HG03378 (cell line): ENCODE data around the gene COPG2.
"Not testable (repeated sequence)": the region's sequence is repeated elsewhere in the genome, so short reads cannot be mapped to it uniquely, and the experiment has no call there.

Experiments
- ATAC-seq: cut with Tn5 transposase; IDR thresholded peaks from one replicate; pipeline ENCODE4 v1.9.1; 2021; ENCODE audit warnings: mild to moderate bottlenecking, moderate library complexity; ENCODE audit not compliant: unreplicated experiment

COPG2 gene, protein sequence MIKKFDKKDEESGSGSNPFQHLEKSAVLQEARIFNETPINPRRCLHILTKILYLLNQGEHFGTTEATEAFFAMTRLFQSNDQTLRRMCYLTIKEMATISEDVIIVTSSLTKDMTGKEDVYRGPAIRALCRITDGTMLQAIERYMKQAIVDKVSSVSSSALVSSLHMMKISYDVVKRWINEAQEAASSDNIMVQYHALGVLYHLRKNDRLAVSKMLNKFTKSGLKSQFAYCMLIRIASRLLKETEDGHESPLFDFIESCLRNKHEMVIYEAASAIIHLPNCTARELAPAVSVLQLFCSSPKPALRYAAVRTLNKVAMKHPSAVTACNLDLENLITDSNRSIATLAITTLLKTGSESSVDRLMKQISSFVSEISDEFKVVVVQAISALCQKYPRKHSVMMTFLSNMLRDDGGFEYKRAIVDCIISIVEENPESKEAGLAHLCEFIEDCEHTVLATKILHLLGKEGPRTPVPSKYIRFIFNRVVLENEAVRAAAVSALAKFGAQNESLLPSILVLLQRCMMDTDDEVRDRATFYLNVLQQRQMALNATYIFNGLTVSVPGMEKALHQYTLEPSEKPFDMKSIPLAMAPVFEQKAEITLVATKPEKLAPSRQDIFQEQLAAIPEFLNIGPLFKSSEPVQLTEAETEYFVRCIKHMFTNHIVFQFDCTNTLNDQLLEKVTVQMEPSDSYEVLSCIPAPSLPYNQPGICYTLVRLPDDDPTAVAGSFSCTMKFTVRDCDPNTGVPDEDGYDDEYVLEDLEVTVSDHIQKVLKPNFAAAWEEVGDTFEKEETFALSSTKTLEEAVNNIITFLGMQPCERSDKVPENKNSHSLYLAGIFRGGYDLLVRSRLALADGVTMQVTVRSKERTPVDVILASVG

DNA sequence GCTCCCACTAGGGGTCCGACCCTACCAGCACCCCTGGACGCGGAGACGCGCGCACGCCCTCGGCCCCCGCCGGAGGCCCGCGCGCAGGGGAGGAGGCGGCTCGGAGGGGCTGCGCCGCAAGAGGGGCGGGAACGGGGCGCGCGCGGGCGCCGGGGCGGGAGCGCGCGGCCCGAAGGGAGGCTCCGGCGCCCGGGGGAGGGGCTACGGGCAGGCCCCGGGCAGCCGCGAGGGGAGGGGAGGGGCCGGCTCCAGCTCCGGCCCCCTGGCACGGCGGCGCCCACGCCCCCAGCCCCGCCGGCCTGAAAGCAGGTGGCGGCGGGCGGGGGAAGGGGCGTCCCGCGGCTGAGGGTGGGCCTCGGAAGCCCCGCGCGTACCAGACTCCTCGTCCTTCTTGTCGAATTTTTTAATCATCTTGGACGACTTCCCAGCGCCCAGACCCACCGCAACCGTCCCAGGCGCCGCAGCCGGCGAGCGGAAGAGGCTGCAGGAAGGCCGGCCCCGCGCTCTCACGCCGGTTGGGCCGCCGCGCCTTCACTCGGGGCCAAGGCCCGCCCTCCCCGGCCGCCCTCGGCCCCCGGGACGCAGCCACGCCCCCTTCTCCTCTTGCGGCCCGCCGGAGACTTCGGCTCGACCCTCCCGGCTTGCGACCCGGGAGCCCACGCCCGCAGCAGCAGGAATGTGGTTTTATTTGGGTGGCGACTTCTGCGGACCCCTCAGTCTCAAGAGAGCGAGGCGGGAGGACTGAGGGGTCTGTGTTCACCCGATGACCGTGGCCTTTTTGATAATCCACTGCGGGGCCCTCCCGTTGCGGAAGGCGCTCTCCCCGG, at the start of gene COPG2:
Gene COPG2, minus strand, starts transcription at position 491 of the 827 bp plus-strand sequence. Its CDS starts 80 bp downstream, at position 411.
- peak; percentile 86 for ATAC-seq

DNA sequence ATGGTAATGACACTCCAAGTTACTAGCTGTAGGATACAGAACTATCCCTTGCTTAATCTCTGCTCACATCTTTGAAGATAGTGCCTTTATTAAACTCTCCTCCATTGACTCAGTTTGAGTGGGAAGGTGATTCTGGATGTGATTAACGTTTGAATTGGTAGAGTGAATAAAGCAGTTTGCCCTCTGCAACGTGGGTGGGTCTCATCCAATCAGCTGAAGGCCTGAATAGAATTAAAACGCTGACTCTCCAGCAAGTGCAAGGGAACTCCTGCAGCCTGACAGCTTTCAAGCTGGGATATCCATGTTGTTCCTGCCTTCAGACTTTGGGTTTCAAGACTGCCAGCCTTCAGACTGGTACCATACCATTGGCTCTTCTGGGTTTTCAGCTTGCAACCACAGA, 43.9 kb upstream of the COPG2 start:
- no peak for ATAC-seq

DNA sequence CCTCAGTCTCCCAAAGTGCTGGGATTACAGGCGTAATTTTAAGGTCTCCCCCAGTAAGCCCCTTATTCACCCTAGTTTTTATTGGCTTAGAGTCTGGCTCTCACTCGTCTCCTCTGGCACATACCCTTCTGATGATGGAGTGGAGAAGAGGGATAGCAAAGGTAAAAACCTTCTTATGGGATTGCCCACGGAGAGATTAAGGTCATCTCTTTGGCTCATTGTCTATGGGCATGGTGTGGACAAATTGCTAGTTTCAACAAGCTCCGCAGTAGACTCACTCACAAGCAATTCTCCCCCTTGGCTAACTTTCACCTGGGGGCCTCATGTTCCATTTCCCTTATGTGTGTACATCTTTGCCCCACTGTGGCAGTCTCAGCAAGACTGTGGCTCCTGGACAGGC, 40.2 kb upstream of the COPG2 start:
- ATAC-seq, result no peak

DNA sequence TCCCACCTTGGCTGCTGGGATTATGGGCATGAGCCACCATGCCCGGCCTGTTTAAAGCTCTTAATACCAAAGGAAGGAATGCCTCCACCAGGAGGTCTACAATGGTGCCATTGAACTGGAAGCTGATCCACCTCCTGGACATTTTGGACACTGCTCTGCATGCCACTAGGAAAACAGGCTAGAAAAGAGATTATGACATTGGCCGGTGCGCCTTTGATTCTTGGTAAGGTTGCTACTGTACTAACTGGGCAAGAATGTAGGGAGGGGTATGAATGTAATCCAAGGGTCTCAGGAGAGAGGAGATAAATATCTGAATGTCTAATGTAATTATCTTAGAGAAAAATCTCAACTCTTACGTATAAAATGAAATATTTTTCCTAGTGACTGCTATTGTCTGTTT, 39.5 kb upstream of the COPG2 start:
- ATAC-seq, result no peak

DNA sequence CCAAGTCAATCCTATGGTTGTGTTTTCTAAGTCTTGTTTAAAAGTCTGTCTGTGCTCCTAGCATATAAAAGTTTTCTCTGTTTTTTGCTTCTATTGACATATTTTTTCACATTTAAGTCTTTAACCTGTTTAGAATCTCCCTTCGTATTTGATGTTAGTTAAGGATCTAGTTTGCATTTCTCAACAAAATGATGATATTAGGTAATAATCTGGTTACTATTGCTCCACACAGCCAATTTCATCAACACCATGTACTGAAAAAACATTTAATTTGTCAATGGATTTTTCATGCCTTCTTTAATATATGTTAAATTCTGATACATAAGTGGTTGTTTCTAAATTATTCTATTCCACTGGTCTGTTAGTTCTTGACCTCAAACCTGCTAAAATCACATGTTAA, 35.3 kb upstream of the COPG2 start:
- no peak for ATAC-seq

DNA sequence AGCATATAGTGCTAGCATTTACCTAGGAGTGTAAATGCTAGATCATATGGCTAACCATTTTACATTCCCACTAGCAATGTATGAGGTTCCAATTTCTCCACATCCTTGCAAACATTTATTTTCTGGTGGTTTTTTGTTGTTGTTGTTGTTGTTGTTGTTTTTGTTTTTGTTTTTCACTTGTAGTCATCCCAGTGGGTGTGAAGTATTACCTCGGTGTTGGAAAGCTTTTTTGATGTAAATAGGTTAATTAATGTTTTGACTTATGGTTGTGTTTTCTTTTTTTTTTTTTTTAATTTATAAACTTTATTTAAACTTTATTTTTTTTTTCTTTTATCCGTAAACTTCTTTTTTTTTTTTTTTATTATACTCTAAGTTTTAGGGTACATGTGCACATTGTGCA, 33.1 kb upstream of the COPG2 start:
- ATAC-seq, result no peak

DNA sequence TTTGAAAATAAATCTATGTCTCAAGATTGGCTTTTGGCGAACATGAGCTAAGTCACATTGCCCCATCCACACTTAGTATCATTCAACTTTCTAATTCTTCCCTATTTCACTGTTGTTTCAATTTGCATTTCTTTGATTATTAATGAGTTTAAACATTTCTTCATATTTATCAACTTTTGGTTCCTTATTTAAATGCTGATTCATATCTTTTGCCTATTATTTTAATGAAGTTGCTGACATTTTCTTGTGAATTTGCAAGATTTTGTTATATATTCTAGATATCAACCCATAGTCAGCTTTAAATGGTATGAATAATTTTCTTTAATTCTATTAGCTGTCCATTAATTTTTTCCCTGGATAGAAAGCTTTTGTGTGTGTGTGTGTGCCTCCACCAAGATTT, 32.2 kb upstream of the COPG2 start:
- no peak for ATAC-seq

DNA sequence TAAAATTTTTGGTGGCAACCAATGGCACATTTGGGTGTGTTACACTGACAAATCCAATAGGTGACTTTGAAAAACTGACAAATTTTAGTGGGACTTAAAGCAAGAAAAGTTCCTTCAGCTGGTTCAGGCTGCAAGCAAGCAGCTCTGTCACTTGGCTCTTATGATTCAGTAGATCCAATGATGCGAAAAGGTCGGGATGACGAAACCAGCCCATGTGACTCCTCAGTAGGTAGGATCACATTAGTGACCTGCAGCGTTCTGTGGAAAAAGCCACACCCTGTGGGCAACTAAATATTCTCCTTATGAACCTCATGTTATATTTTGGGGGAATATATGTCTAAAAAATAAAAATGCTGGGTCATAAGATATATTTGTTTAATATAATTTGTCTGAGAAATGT, 31.1 kb upstream of the COPG2 start:
- ATAC-seq, result no peak

DNA sequence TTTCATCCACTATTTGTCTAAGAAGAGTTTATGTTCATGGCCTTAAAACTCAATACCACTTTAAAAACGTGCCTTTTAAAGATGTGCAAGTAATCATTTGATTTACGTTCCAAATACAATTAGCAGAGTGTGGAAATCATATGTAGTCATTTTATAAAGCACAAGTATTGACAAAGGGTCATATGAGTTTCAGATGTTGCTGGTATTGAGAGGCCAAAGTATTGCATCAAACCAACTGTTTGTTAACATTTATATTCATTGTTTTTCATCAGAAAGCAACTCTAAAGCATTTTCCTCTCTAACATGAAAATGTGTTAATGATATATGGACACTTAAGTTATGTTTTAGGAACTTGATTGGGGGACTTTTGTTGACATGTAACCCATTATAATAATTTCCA, 29.3 kb upstream of the COPG2 start:
- no peak for ATAC-seq

DNA sequence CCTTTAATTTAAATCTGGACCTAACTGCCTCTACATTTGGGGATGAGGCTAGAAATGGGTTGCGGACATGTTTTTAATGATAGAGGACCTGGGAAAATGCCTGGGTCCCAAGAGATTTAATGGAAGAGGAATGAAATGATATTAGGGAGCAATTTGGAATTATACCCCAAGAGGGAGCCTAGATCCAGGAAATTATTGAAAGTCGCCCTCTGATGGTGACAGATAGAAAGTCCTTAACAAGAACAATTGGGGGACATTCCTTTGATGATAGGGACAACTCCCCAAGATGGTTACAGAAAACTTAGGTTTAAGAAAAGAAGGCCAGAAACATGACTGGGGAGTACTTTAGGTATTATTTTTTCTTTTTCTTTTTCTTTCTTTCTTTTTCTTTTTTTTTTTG, 27.3 kb upstream of the COPG2 start:
- ATAC-seq, result no peak

DNA sequence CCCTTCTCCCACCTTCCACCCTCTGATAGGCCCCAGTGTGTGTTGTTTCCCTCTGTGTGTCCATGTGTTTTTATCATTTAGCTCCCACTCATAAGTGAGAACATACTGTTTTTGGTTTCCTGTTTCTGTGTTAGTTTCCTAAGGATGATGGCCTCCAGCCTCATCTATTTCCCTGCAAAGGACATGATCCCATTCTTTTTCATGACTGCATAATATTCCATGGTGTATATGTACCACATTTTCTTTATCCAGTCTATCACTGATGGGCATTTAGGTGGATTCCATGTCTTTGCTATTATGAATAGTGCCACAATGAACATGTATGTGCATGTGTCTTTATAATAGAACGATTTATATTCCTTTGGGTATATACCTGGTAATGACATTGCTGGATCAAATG, 23.8 kb upstream of the COPG2 start:
- ATAC-seq, result not testable (repeated sequence)

DNA sequence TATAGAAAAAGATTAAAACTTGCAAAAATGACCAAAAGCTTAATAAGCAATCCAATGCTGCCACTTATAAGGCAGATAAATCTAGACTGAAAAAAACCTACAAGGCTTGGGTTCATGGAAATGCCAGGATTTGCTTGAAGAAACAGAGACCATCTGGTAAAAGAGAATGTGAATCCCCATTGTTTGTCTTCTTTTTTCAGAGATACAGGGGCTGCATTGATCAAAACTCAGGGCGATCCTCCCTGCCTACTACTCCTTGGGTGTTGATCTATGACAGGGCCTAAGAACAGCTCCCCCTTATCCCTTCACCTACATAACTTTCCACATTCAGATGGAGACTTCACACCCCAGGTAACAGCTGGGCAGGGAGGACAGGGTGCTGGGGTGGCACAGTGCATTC, 21.1 kb upstream of the COPG2 start:
- ATAC-seq, result no peak

DNA sequence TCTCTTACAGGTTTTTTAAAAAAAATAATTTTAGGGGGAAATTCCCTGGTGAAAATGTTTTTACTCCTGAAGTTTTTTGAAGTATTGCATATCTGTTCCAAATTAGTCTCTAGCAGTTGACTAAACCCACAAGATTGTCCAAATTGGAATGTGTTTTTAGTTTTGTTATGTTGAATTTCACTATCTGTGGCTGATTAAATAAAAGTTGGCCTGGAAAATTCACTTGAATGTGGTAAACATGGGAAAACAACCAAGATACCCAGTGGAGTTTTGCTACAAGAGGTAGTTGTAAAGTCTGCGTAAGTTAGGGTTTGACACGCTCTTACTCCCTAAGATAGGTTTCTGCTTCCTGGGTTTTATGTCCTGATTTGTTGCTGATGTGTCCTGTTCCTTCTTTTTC, 14.5 kb upstream of the COPG2 start:
- no peak for ATAC-seq

DNA sequence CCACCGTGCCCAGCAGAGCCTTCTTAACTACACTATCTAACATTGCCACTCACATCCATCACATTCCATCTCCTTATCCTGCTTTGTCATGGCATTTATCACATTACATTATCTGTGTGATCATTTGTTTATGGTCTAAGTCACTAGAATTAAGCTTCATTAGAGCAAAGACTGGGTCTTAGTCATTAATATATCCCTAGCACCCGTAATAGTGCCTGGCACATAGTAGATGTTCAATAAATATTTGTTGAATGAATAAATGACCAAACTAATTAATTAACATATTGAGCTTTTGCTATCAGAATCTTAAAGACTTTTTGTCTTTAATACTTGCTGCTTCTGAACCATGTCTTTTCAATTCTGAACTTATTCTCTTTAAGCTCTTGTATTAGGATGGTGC, 5.9 kb upstream of the COPG2 start:
- ATAC-seq, result no peak

DNA sequence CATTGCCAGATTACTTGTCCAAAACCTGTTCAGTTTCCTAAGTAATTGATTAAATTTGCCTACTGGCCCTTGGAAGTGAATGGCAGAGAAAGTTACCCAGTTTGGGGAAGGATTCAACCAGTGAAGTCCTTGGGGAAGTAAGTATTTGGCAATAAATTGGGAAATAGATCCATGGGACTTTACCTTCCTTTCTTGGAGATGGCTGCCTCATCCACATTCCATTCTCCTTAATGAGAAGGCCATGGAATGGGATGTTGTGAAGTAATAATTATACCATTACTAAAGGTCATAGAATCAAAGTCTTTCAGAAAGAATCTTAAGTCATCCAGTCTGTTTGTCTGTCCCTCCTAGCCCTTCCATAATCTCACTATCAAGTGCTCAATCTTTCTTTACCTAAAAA, 4.5 kb upstream of the COPG2 start:
- ATAC-seq, result no peak

DNA sequence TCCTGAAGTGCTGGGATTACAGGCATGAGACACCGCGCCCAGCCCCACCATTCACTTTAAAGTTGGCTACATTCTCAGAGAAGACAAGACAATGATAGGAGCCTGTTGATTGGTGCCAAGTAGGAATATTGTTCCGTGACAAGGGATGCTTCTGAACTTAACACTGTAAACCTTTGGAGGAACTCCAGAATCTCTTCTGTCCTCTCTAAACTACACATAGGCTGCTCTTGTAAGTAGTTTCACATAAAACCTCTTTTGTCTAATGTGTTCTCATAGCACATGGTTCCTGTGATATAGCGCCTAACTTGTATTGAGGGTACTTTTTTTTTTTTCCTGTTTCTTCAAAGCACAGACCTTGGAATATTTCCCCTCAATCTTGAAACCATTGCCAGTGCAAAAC, 3.6 kb upstream of the COPG2 start:
- no peak for ATAC-seq

DNA sequence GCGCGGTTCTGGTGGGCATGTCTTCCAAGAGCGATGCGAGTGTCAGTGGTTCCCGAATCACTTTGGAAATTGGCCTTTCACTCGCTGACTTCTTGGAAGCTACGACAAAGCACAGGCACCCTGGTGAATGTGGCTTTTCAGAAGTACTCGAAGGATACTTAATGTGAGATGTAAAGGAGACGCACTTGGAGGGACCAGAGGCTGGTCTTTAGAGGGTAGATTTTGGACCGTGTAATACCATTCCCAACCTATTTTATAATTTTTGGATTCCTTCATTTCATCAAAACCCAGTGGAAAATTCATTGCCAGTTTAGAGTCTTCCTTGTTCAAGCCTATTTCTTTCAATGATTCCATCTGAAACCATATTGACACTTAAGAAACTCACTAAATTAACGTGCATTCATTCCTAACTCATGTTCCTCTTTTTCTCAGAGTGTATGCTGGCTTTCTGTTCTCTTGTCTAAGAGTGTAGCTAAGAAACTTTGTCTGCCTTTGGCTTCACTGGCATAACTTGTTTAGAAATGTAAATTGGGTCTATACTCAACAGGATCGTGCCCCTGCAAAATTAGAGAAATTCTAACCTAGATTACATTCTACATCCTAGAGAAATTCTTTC, 645 bp upstream of the COPG2 start:
- peak; percentile 10 for ATAC-seq

DNA sequence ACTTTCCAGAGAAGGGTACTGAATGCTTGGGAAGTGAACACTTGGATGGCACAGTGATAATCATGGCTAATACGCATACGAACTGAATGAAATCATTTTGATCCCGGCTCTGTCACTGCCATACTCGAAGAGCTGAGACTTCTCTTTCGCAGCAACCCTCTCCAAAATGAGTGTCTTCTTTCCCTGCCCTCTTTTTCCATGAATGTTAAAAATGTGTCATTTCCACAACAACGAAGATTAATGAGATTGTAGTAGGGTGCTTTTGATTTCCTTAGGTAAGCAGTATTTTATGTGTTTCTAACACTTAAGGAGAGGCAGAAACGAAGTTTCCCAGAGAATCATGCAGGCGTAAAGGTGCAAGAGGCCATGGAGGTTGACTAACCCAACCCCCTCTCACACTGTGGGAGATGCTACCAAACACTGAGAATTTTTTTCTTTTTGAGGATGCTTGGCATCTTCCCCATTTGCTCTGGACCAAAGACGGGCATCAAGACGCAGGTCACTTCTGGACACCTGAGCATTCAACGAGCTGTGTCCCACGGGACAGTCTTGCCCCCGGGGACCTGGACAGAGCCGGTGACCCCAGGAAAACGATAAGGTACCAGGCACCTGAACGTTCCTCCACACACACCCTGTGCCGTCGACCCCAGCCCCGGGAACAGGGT, 823 bp downstream of the COPG2 start:
- ATAC-seq, result peak; percentile 5

DNA sequence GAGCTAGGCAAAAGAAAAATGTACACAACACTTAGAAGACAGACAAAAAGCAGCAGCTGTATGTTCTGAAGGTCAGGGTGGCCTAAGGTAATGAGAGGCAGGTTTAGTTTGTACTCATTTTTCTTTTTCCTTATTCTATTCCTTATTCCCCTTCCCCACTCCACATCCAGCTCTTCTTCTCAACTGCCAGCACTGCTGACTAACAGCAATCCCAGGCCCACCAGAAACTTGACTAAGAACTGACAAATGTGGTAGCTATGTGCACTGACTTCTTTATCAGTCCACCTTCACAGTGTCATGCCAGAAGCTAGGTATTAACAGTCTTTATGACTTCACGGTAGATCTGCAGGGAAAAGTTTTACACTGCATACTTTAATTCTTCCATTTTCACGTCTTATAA, 6.1 kb downstream of the COPG2 start:
- ATAC-seq, result no peak

DNA sequence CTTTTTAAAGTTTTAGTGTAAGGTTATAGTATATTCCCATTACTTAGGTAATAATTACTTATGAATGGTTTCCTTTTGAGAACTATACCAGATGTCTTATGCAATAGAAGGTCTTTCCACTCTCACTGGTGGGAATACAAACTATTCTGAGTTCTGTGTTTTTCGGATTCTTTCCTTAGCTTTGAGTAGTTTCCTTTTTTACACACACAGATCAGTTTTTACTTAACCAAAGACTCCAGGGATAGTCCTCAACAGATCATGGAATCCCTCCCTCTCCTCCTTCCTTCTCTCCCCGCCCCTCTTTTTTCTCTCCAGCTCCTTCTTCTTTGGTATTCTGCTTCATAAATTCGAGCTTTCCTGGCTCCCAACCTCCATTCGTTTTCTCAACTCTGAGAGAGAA, 13.3 kb downstream of the COPG2 start:
- no peak for ATAC-seq
